ENCODE measurements around the gene DUSP7. TPM values are rescaled to one million over a fixed set of nuclear protein-coding genes. Genes with fewer than 3 reads are reported as not detected.

DUSP7 gene
- total RNA-seq, 2 experiments from 2014 or later = 4.8 to 5.2 TPM

DNA sequence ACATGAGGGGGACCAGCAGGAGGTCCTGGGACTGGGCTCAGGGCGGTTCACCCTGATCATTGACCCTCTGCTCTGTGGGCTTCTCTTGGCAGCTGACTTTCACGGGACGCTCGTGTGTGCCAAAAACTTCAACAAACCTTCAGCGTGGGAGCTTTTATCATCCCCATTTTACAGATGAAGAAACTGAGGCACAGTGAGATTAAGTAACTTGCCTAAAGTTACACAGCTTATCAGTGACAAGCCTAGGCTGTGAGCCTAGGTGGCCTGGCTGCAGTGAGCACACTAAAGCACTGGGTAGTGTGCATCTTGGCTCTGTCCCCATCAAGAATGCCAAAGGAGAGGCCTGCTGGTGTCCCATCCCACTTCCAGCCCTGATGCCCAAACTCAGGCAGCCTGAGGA, 23.6 kb upstream of the DUSP7 start:
- Histone ChIP-seq H3K4me3 (ENCODE audit: low read length) (no peak overlapping the region), H3K4me1 (ENCODE audit: insufficient read depth, low read length) (no peaks in the 10 kb centered on the region), H3K27ac (ENCODE audit: low read depth in 1 of 2, low read length in 2 of 2) (no peak overlapping the region), H3K9me3 (ENCODE audit: control insufficient read depth in 1 of 2, insufficient read depth in 1 of 2, low read length in 2 of 2) (no peaks in the 10 kb centered on the region), H3K36me3 (ENCODE audit: insufficient read depth, low read length) (no peaks in the 10 kb centered on the region), H3K27me3 (ENCODE audit: control insufficient read depth in 1 of 2, insufficient read depth in 2 of 2, low read length in 2 of 2) (no peaks in the 10 kb centered on the region)
- intact Hi-C loops (cut with DNase I, micrococcal nuclease) = no loop called here
- Mint-ChIP-seq H3K36me3 (ENCODE audit: low read depth) (no peaks in the 10 kb centered on the region), H3K27ac (no peak overlapping the region), H3K27me3 (no peaks in the 10 kb centered on the region), H3K9me3 (no peaks in the 10 kb centered on the region), H3K4me1 (ENCODE audit: low read depth) (no peaks in the 10 kb centered on the region), H3K4me3 (no peak overlapping the region)
- TF ChIP-seq, protein P1, sequence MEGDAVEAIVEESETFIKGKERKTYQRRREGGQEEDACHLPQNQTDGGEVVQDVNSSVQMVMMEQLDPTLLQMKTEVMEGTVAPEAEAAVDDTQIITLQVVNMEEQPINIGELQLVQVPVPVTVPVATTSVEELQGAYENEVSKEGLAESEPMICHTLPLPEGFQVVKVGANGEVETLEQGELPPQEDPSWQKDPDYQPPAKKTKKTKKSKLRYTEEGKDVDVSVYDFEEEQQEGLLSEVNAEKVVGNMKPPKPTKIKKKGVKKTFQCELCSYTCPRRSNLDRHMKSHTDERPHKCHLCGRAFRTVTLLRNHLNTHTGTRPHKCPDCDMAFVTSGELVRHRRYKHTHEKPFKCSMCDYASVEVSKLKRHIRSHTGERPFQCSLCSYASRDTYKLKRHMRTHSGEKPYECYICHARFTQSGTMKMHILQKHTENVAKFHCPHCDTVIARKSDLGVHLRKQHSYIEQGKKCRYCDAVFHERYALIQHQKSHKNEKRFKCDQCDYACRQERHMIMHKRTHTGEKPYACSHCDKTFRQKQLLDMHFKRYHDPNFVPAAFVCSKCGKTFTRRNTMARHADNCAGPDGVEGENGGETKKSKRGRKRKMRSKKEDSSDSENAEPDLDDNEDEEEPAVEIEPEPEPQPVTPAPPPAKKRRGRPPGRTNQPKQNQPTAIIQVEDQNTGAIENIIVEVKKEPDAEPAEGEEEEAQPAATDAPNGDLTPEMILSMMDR (IDR thresholded peaks at IDR 0.05) = no peak
- POLR2A ChIA-PET = no interaction called here
- no peak for ATAC-seq (ENCODE audit: poor library complexity)
- DNase-seq = no peak
- CTCF ChIA-PET = no interaction called here

DNA sequence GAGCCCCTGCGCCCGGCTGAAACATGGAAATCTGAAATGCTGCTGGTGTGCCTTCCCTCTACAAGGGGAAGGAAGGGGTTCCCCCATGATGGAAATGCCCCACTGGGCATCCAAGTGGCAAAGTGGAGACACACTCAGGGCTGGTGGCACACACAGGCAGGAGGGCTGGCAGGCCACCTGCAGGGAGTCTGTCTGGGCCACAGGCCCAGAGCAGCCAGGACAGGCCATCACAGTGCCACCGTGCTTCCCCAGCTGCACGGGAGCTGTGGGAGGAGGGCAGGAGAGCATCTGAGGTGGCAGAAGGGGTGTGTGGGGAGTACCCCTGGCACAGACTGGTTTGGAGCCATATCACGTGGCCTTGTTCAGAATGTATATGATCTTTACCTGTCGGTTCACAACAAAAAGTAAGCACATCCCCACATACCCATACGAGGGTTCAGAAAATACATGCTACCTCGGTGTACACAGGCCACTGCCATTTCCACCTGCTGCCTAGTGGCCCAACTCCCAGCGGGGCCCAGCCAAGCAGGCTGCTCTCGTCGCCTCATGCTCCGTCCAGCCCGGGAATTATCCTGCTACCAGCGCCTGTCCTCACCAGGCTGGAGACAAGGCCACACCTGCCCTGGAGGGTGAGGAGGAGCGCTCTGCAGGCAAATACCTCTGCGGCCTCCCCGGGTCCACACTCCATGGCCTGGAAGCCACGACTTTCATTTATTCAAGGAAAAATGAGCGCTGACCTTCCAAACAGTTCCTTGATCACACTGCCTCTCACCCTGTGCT, 22.6 kb upstream of the DUSP7 start:
- CTCF ChIA-PET = interaction anchor here (0.7 kb wide), 1 partner anchor 22 kb away, joined by 4 read pairs; no protein-coding TSS in a partner anchor

DNA sequence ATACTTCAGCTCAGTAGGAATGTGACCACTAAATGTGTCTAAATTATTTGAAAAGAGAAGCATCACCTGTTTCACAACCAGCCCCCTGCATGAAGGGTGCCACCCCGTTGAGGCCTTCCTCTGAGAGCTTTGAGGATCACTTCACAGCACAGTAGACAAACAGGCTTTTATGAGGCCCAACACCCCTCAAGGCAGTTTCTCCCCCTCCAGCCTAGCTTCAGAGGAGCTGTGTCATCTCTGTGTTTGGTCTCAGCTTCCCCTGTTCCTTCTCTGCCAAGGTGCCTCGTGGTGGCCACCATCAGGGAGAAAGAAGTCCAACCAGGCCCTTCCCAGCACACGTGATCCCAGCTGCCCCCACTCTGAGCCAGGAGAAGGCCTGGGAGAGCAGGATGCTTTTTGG, 21.6 kb upstream of the DUSP7 start:
- Mint-ChIP-seq H3K4me3 (no peak overlapping the region), H3K9me3 (no peaks in the 10 kb centered on the region)

More for the DNA sequence above, 22.6 kb upstream of the DUSP7 start:
- Mint-ChIP-seq H3K36me3 (ENCODE audit: low read depth) (no peaks in the 10 kb centered on the region), H3K27ac (no peak overlapping the region), H3K27me3 (no peaks in the 10 kb centered on the region), H3K9me3 (no peaks in the 10 kb centered on the region), H3K4me1 (ENCODE audit: low read depth) (no peaks in the 10 kb centered on the region), H3K4me3 (no peak overlapping the region)
- Histone ChIP-seq H3K4me1 (ENCODE audit: insufficient read depth, low read length) (no peaks in the 10 kb centered on the region), H3K36me3 (ENCODE audit: insufficient read depth, low read length) (no peaks in the 10 kb centered on the region), H3K9me3 (ENCODE audit: control insufficient read depth in 1 of 2, insufficient read depth in 1 of 2, low read length in 2 of 2) (no peaks in the 10 kb centered on the region), H3K27me3 (ENCODE audit: control insufficient read depth in 1 of 2, insufficient read depth in 2 of 2, low read length in 2 of 2) (no peaks in the 10 kb centered on the region), H3K4me3 (ENCODE audit: low read length) (no peak overlapping the region), H3K27ac (ENCODE audit: low read depth in 1 of 2, low read length in 2 of 2) (no peak overlapping the region)
- TF ChIP-seq, protein P1 (IDR thresholded peaks at IDR 0.05) = no peak
- ATAC-seq (ENCODE audit: poor library complexity) (no peak), DNase-seq (no peak)
- intact Hi-C loops (cut with DNase I, micrococcal nuclease) = no loop called here
- POLR2A ChIA-PET = no interaction called here

More for the DNA sequence above, 21.6 kb upstream of the DUSP7 start:
- Histone ChIP-seq H3K27me3 (ENCODE audit: control insufficient read depth in 1 of 2, insufficient read depth in 2 of 2, low read length in 2 of 2) (no peaks in the 10 kb centered on the region), H3K9me3 (ENCODE audit: control insufficient read depth in 1 of 2, insufficient read depth in 1 of 2, low read length in 2 of 2) (no peaks in the 10 kb centered on the region), H3K4me1 (ENCODE audit: insufficient read depth, low read length) (no peaks in the 10 kb centered on the region), H3K4me3 (ENCODE audit: low read length) (no peak overlapping the region), H3K36me3 (ENCODE audit: insufficient read depth, low read length) (no peaks in the 10 kb centered on the region), H3K27ac (ENCODE audit: low read depth in 1 of 2, low read length in 2 of 2) (no peak overlapping the region)
- no peak overlapping the region for H3K27ac Mint-ChIP-seq
- intact Hi-C loops (cut with DNase I, micrococcal nuclease) = no loop called here
- TF ChIP-seq, protein P1 (IDR thresholded peaks at IDR 0.05) = no peak
- no peaks in the 10 kb centered on the region for H3K4me1 Mint-ChIP-seq (ENCODE audit: low read depth)
- DNase-seq (no peak), ATAC-seq (ENCODE audit: poor library complexity) (no peak)
- no peaks in the 10 kb centered on the region for H3K36me3 Mint-ChIP-seq (ENCODE audit: low read depth)
- no peaks in the 10 kb centered on the region for H3K27me3 Mint-ChIP-seq
- CTCF ChIA-PET = no interaction called here
- POLR2A ChIA-PET = no interaction called here
